ENCODE results near the gene CAPZB.

The CAPZB gene

GRCh38 chr1:19338323-19338762 is 147.0 kb downstream of the CAPZB start:
- Histone ChIP-seq H3K27me3 (ENCODE audit: insufficient read depth, poor library complexity, severe bottlenecking) (no peaks in the 10 kb centered on the region), H3K27ac (replicated peaks) (no peak overlapping the region), H3K4me3 (replicated peaks; ENCODE audit: insufficient read depth, low read length) (no peak overlapping the region)
- no peak for DNase-seq (ENCODE audit: low read depth in 1 of 2, low spot score in 1 of 2)
- no peak for TF ChIP-seq SPI1 (IDR thresholded peaks at IDR 0.05; ENCODE audit: borderline replicate concordance, low read depth)
- TF ChIP-seq POLR2AphosphoS5 (IDR thresholded peaks at IDR 0.05; ENCODE audit: low read depth) = no peak
- no peak for TF ChIP-seq REST (IDR thresholded peaks at IDR 0.05; ENCODE audit: insufficient replicate concordance, low read depth)
- TF ChIP-seq GABPA (IDR thresholded peaks at IDR 0.05; ENCODE audit: low read depth) = no peak
- no peak for TF ChIP-seq CTCF (IDR thresholded peaks at IDR 0.05; ENCODE audit: insufficient read depth, low read length)

DNA sequence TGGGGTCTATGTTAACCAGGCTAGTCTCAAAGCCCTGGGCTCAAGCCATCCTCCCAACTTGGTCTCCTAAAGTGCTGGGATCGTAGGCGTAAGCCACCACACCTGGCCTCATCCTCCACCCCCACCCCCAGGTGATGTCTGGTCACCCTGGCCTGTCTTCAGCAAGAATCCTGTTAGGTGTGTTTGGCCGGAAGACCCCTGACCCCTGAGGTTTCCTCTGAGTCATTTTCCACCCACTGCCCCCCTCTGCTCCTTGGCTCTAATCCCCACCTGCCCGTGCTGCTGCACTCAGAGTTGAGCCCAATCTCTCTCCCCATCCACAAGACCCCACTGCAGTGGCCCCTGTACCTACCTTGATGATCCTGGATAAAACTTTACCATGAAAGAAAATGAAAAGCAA is 148.1 kb downstream of the CAPZB start:
- no peak overlapping the region for H3K4me3 ChIP-seq (replicated peaks; ENCODE audit: insufficient read depth, low read length)
- H3K27me3 ChIP-seq (ENCODE audit: insufficient read depth, poor library complexity, severe bottlenecking) = no peaks in the 10 kb centered on the region
- H3K27ac ChIP-seq (replicated peaks) = no peak overlapping the region
- no peak for DNase-seq (ENCODE audit: low read depth in 1 of 2, low spot score in 1 of 2)
- no peak for TF ChIP-seq GABPA (IDR thresholded peaks at IDR 0.05; ENCODE audit: low read depth)
- TF ChIP-seq CTCF (IDR thresholded peaks at IDR 0.05; ENCODE audit: insufficient read depth, low read length) = no peak
- no peak for TF ChIP-seq REST (IDR thresholded peaks at IDR 0.05; ENCODE audit: insufficient replicate concordance, low read depth)
- no peak for TF ChIP-seq SPI1 (IDR thresholded peaks at IDR 0.05; ENCODE audit: borderline replicate concordance, low read depth)
- TF ChIP-seq POLR2AphosphoS5 (IDR thresholded peaks at IDR 0.05; ENCODE audit: low read depth) = no peak

GRCh38 chr1:19336543-19336942 is 148.8 kb downstream of the CAPZB start:
- H3K27ac ChIP-seq (replicated peaks) = no peak overlapping the region
- no peak for DNase-seq (ENCODE audit: low read depth in 1 of 2, low spot score in 1 of 2)
- H3K4me3 ChIP-seq (replicated peaks; ENCODE audit: insufficient read depth, low read length) = no peak overlapping the region
- TF ChIP-seq POLR2AphosphoS5 (IDR thresholded peaks at IDR 0.05; ENCODE audit: low read depth) (no peak), SPI1 (IDR thresholded peaks at IDR 0.05; ENCODE audit: borderline replicate concordance, low read depth) (no peak), CTCF (IDR thresholded peaks at IDR 0.05; ENCODE audit: insufficient read depth, low read length) (no peak), REST (IDR thresholded peaks at IDR 0.05; ENCODE audit: insufficient replicate concordance, low read depth) (no peak), GABPA (IDR thresholded peaks at IDR 0.05; ENCODE audit: low read depth) (no peak)
- no peaks in the 10 kb centered on the region for H3K27me3 ChIP-seq (ENCODE audit: insufficient read depth, poor library complexity, severe bottlenecking)
